ENCODE results near the gene TOR3A. TPM values are rescaled to one million over a fixed set of nuclear protein-coding genes. Genes with fewer than 3 reads are reported as not detected.

The TOR3A gene
- total RNA-seq, 1 donor from 2014 or later = 25.1 TPM

DNA sequence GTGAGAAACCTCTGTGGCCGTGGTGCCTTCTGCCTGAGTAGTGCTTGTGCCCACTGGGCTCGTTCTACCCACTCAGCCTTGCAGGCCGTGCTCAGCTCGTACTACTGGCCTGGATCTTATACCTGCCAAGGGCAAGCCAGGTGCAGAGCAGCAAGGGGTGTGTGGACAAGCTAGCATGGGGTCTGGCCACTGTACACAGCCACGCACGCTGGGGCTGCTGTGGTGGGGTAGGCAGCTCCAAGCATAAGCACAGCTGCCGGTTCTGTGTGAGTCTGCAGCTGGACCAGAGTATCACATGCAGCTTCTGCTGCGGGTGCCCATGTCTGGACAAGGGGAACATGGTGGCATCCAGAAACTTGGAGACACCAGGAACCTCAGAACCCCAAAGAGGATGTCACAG, 39.8 kb upstream of the TOR3A start:
- no peak for DNase-seq (ENCODE audit: low read depth, low spot score)
- Mint-ChIP-seq H3K4me3 (no peak overlapping the region), H3K27ac (ENCODE audit: unreplicated experiment) (no peak overlapping the region), H3K9me3 (no peaks in the 10 kb centered on the region), H3K36me3 (ENCODE audit: low read depth) (peaks cover 9% of the 10 kb centered on the region), H3K27me3 (ENCODE audit: low read depth) (no peaks in the 10 kb centered on the region), H3K4me1 (peaks cover 17% of the 10 kb centered on the region)
- TF ChIP-seq, protein P1, sequence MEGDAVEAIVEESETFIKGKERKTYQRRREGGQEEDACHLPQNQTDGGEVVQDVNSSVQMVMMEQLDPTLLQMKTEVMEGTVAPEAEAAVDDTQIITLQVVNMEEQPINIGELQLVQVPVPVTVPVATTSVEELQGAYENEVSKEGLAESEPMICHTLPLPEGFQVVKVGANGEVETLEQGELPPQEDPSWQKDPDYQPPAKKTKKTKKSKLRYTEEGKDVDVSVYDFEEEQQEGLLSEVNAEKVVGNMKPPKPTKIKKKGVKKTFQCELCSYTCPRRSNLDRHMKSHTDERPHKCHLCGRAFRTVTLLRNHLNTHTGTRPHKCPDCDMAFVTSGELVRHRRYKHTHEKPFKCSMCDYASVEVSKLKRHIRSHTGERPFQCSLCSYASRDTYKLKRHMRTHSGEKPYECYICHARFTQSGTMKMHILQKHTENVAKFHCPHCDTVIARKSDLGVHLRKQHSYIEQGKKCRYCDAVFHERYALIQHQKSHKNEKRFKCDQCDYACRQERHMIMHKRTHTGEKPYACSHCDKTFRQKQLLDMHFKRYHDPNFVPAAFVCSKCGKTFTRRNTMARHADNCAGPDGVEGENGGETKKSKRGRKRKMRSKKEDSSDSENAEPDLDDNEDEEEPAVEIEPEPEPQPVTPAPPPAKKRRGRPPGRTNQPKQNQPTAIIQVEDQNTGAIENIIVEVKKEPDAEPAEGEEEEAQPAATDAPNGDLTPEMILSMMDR (conservative IDR thresholded peaks at IDR 0.05) = no peak

DNA sequence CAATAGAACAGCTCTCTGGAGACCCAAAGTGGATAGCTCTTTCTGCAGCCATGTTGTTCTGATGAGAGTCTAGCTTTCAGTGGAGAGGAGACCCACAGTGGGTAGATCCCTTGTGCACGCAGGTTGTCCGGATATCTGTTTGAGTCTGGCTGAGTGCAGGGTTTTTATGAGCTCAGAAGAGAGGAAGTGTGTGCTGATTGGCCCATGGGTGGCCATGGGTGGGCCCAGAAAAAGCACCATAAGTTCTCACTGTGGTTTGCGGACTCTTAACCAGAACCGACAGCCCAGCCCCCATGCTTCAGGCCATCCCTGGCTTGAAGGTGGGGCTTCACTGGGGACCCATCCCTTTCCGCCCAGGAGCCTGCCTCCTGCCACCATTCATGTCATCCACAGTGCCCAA, 39.2 kb upstream of the TOR3A start:
- Mint-ChIP-seq H3K36me3 (ENCODE audit: low read depth) (peaks cover 9% of the 10 kb centered on the region), H3K9me3 (no peaks in the 10 kb centered on the region), H3K4me1 (peaks cover 22% of the 10 kb centered on the region), H3K27ac (ENCODE audit: unreplicated experiment) (peak overlapping the region; percentile 58), H3K27me3 (ENCODE audit: low read depth) (no peaks in the 10 kb centered on the region), H3K4me3 (no peak overlapping the region)
- DNase-seq (ENCODE audit: low read depth, low spot score) = no peak
- TF ChIP-seq, protein P1 (conservative IDR thresholded peaks at IDR 0.05) = no peak

DNA sequence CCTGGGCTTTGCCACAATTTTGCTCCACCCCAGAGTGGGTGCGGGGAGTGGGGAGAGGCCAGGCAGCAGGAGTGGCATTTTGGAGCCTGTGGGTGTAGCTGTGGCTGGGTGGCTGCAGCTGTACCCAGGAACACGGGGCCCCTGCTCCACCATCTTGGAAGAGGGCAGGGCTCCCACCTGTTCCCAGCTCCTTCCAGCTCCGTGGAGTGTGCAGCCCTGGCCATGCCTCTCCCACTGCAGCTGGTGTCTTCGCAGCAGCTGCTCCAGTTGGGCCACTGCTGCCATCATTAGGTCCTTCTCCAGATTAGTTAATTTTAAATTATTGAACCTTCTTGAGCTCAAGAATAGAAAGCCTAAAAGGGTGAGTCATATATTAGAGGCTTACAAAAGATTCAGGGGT, 38.6 kb upstream of the TOR3A start:
- Mint-ChIP-seq H3K36me3 (ENCODE audit: low read depth) (peaks cover 10% of the 10 kb centered on the region), H3K27ac (ENCODE audit: unreplicated experiment) (no peak overlapping the region), H3K27me3 (ENCODE audit: low read depth) (no peaks in the 10 kb centered on the region), H3K4me1 (peaks cover 22% of the 10 kb centered on the region), H3K4me3 (no peak overlapping the region), H3K9me3 (no peaks in the 10 kb centered on the region)
- DNase-seq (ENCODE audit: low read depth, low spot score) = no peak
- TF ChIP-seq, protein P1 (conservative IDR thresholded peaks at IDR 0.05) = no peak

DNA sequence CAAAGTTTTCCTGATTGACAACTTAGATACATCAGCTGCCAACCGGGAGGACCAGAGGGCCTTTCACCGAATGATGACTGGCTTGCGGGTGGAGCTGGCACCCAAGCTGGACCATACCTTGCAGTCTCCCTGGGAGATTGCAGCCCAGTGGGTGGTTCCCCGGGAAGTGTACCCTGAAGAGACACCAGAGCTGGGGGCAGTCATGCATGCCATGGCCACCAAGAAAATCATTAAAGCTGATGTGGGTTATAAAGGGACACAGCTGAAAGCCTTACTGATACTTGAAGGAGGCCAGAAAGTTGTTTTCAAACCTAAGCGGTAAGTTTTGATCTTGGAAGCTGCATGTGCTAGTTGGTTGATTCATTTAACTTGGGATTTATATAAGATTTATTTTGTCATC, 38.0 kb upstream of the TOR3A start:
- H3K9me3 Mint-ChIP-seq = no peaks in the 10 kb centered on the region
- no peak overlapping the region for H3K4me3 Mint-ChIP-seq
- no peak for DNase-seq (ENCODE audit: low read depth, low spot score)
- H3K36me3 Mint-ChIP-seq (ENCODE audit: low read depth) = peaks cover 11% of the 10 kb centered on the region
- no peaks in the 10 kb centered on the region for H3K27me3 Mint-ChIP-seq (ENCODE audit: low read depth)
- H3K27ac Mint-ChIP-seq (ENCODE audit: unreplicated experiment) = no peak overlapping the region
- TF ChIP-seq, protein P1 (conservative IDR thresholded peaks at IDR 0.05) = no peak
- H3K4me1 Mint-ChIP-seq = peaks cover 16% of the 10 kb centered on the region

DNA sequence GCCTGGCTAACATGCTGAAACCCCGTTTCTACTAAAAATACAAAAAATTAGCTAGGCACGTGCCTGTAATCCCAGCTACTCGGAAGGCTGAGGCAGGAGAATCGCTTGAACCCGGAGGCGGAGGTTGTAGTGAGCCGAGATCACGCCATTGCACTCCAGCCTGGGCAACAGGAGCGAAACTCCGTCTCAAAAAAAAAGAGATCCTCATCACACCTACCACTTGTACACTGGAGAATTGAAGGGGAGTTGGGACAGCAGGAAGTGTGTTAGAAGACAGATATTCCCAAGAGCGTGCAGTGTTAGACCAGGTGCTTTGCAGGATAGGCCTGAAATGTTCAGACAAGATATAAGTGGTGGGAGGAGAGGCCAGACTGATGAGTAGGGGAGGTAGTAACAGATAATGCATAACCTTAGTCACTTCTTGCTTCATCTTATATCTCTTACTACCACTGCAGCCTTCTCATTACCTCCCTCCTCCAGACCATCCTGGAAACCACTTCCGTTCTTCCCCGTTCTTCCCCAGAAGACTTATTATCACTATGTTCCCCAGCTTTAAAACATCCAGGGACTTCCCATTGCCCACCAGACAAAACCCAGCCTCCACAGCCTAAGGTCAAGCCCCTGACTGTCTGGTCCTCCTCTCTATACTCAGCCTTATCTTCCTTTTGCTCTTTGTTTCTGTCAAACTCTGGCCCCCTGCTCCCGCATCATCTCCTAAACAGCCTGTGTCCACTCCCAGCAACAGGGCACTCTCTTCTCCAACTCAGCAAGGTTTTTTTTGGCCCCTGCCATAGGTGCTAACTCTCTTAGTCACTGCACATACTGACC, 34.8 kb upstream of the TOR3A start:
- Mint-ChIP-seq H3K27me3 (ENCODE audit: low read depth) (no peaks in the 10 kb centered on the region), H3K4me1 (peaks cover 11% of the 10 kb centered on the region), H3K27ac (ENCODE audit: unreplicated experiment) (peak overlapping the region; percentile 75), H3K9me3 (no peaks in the 10 kb centered on the region), H3K4me3 (no peak overlapping the region), H3K36me3 (ENCODE audit: low read depth) (peaks cover 11% of the 10 kb centered on the region)
- TF ChIP-seq, protein P1 (conservative IDR thresholded peaks at IDR 0.05) = no peak
- DNase-seq (ENCODE audit: low read depth, low spot score) = no peak

Measured in neural crest cell (in vitro differentiated cells).